ACC112 (cell line): Measurements from ENCODE around the gene JARID2.

Experiments used
- H2AFZ ChIP-seq: fragments of 200-600 bp; sonication (generic); one replicate; pipeline ENCODE4 v1.6.0; 2017; ENCODE audit warnings: antibody characterized with exemption, low read length; ENCODE audit not compliant: unreplicated experiment
- H3K27ac ChIP-seq: fragments of 200-600 bp; sonication (generic); 2 replicates; pipeline ENCODE4 v1.5.1; 2014; ENCODE audit warnings: low read depth, mild to moderate bottlenecking, antibody characterized with exemption, low read length, moderate library complexity
- H3K27me3 ChIP-seq: fragments of 200-600 bp; sonication (generic); 2 replicates; pipeline ENCODE4 v1.6.1; 2014; ENCODE audit warnings: mild to moderate bottlenecking, antibody characterized with exemption, low read length, moderate library complexity, mixed read lengths; ENCODE audit not compliant: insufficient read depth
- H3K36me3 ChIP-seq: fragments of 200-600 bp; sonication (generic); 2 replicates; pipeline ENCODE4 v1.6.1; 2016; ENCODE audit warnings: mild to moderate bottlenecking, antibody characterized with exemption, low read length, moderate library complexity, mixed read lengths; ENCODE audit not compliant: insufficient read depth
- H3K4me1 ChIP-seq: fragments of 200-600 bp; sonication (generic); one replicate; pipeline ENCODE4 v1.6.1; 2016; ENCODE audit warnings: low read length, mixed read lengths; ENCODE audit not compliant: insufficient read depth, unreplicated experiment, control insufficient read depth
- H3K4me3 ChIP-seq: fragments of 200-600 bp; sonication (generic); 2 replicates; pipeline ENCODE4 v1.5.1; 2014; ENCODE audit warnings: mild to moderate bottlenecking, low read depth, low read length
- H3K79me2 ChIP-seq: fragments of 200-600 bp; sonication (generic); one replicate; pipeline ENCODE4 v1.6.0; 2016; ENCODE audit warnings: low read length; ENCODE audit not compliant: control insufficient read depth, unreplicated experiment, insufficient read depth

Gene JARID2

DNA sequence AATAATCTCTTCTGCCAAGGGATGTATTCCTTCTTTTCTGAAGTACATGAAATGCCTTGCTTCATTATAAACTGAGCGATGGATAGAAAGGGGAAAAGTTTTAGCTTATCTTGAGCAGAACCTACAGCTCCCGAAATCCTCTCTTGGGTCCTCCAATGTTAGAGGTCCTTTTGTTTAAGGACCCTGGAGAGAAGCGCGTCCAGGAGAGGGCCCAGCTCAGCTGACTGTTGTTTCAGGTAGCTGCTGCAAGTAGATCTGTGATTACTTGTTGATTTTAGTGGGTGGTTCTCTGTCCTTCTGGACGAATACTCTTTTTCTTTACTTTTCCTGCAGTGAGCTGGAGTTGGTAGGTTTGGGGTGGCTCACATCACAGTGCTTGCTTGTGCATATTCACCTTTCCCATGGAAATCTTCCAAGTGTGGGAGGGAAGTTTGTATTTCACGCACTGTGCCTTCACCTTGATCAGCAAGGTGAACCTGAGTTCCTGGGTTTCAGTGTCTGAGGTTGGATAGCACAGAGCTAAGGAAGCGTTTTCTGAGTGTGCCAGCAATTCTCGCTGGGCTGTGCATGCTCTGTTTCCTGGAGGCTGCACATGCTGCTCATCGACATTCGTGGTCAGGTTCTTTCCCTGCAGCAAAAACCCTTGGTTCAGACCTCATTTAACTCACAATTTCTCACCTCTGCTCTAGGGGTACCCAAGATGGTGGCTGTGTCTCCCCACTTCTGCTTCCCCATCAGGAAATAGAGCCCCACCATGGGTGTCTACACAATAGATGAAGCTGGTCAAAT lies 176.3 kb downstream of the JARID2 start:
- Histone ChIP-seq H2AFZ (no peak overlapping the region), H3K36me3 (peaks cover 21% of the 10 kb centered on the region), H3K79me2 (peaks cover 11% of the 10 kb centered on the region), H3K4me1 (no peaks in the 10 kb centered on the region), H3K4me3 (no peak overlapping the region), H3K27me3 (no peaks in the 10 kb centered on the region), H3K27ac (no peak overlapping the region)

GRCh38 chr6:15423286-15423993 lies 177.6 kb downstream of the JARID2 start:
- Histone ChIP-seq H3K4me1 (no peaks in the 10 kb centered on the region), H3K4me3 (no peak overlapping the region), H3K27ac (no peak overlapping the region), H3K27me3 (no peaks in the 10 kb centered on the region), H3K79me2 (peaks cover 11% of the 10 kb centered on the region), H2AFZ (no peak overlapping the region), H3K36me3 (peaks cover 20% of the 10 kb centered on the region)

DNA sequence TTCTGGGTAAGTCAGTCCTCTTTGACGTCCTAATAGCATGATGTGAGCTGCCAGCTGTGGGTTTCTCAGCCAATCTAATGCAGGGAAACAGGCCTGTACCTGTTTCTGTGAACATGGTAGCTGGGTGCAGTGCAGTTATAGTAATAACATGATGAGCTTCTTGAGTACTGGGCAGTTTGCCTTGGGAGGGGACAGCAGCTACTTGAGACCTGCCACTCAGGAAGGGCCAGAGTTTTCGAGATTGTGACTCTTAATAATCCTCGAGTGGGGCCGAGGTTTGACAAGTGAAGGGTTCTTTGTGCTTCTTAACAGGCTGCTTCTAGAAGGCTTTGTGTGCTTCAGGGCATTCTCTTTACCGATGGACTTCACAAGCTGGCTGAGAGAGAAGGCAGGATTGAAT lies 180.1 kb downstream of the JARID2 start:
- Histone ChIP-seq H2AFZ (no peak overlapping the region), H3K4me3 (no peak overlapping the region), H3K79me2 (peaks cover 10% of the 10 kb centered on the region), H3K36me3 (peaks cover 2% of the 10 kb centered on the region; the same call in 1 of the 2 replicates), H3K27me3 (no peaks in the 10 kb centered on the region), H3K27ac (no peak overlapping the region), H3K4me1 (peaks cover 16% of the 10 kb centered on the region)

- no peak overlapping the region for H3K4me3 ChIP-seq
- H3K4me1 ChIP-seq, result peaks cover 21% of the 10 kb centered on the region
- H3K27me3 ChIP-seq, result no peaks in the 10 kb centered on the region
- H3K27ac ChIP-seq, result no peak overlapping the region
- H3K79me2 ChIP-seq, result peaks cover 12% of the 10 kb centered on the region
- H2AFZ ChIP-seq, result no peak overlapping the region
- H3K36me3 ChIP-seq, result no peaks in the 10 kb centered on the region
Observed at GRCh38 chr6:15426395-15426794, 180.5 kb downstream of the JARID2 start.

DNA sequence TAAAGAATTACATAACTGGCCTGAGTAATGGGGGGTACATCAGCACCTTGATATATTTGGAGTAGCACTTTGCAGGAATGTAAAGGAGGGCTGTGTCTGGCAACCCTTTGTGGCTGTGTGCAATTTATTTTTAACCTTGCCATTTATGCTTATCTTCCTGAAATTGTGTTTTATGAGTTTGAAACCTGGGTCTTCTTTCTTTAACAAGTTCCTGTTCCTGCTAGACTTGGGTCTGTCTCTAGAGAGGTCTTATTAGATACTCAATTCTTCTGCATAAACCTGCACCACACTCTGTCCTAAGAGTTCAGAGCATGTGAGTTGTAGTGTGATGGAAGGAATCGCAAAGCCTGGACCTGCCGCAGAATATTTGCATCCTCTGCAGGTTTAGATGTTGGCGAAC lies 181.0 kb downstream of the JARID2 start:
- H3K4me3 ChIP-seq, result no peak overlapping the region
- peaks cover 26% of the 10 kb centered on the region for H3K4me1 ChIP-seq
- no peaks in the 10 kb centered on the region for H3K36me3 ChIP-seq
- no peak overlapping the region for H2AFZ ChIP-seq
- H3K79me2 ChIP-seq, result peaks cover 14% of the 10 kb centered on the region
- no peak overlapping the region for H3K27ac ChIP-seq
- no peaks in the 10 kb centered on the region for H3K27me3 ChIP-seq

DNA sequence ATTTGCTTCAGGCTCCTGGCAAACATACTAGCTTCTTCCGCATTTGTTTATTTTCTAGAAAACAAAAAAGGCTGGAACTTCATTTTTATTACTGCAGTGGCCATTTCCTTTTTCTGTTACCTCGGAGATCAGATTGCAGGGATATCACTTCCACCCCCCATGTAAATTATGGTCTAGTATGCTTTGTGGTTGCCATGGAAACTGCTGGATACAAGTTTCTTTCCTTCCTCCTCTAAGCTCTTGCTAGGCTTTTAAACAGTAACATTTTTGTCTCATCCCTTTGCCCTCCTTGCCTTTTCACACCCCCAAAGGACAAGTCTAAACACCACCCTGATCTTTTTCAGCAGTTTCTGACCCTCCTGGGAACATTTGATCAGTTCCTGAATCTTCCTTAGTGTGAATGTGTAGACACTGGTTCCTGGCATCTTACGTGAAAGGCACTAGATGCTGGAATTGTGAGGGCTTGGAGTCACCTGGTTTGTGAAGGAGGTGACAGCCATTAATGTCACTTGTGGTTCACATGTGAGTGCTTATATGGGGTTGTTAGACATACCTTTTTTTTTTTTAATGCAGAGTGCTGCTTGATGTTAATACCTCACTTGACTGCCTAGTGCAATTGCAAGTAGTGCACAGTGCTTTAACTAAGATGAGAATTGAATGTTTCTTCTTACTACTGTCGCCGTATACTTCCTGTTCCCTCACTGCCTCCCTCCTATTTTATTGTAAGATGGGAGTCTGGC lies 181.6 kb downstream of the JARID2 start:
- no peaks in the 10 kb centered on the region for H3K27me3 ChIP-seq
- H3K36me3 ChIP-seq, result no peaks in the 10 kb centered on the region
- H3K79me2 ChIP-seq, result peaks cover 14% of the 10 kb centered on the region
- no peak overlapping the region for H3K27ac ChIP-seq
- H3K4me1 ChIP-seq, result peaks cover 26% of the 10 kb centered on the region
- no peak overlapping the region for H3K4me3 ChIP-seq
- no peak overlapping the region for H2AFZ ChIP-seq

GRCh38 chr6:15429141-15430110 lies 183.6 kb downstream of the JARID2 start:
- Histone ChIP-seq H3K4me3 (no peak overlapping the region), H3K27ac (peak overlapping the region; percentile 55), H3K36me3 (no peaks in the 10 kb centered on the region), H3K4me1 (peaks cover 26% of the 10 kb centered on the region), H3K79me2 (peaks cover 17% of the 10 kb centered on the region), H3K27me3 (no peaks in the 10 kb centered on the region), H2AFZ (no peak overlapping the region)

- H3K79me2 ChIP-seq, result peaks cover 20% of the 10 kb centered on the region
- H3K4me3 ChIP-seq, result no peak overlapping the region
- no peaks in the 10 kb centered on the region for H3K27me3 ChIP-seq
- peak overlapping the region; percentile 55 for H3K27ac ChIP-seq
- no peak overlapping the region for H2AFZ ChIP-seq
- H3K4me1 ChIP-seq, result peaks cover 26% of the 10 kb centered on the region
- H3K36me3 ChIP-seq, result peaks cover 6% of the 10 kb centered on the region; the same call in 1 of the 2 replicates
Observed at GRCh38 chr6:15430186-15430585, 184.3 kb downstream of the JARID2 start.

- peaks cover 26% of the 10 kb centered on the region for H3K4me1 ChIP-seq
- no peaks in the 10 kb centered on the region for H3K27me3 ChIP-seq
- H3K36me3 ChIP-seq, result peaks cover 7% of the 10 kb centered on the region; the same call in 1 of the 2 replicates
- peak overlapping the region; percentile 4; the same call in 1 of the 2 replicates for H3K27ac ChIP-seq
- H3K79me2 ChIP-seq, result peaks cover 20% of the 10 kb centered on the region
- H3K4me3 ChIP-seq, result no peak overlapping the region
- no peak overlapping the region for H2AFZ ChIP-seq
Observed at GRCh38 chr6:15430931-15431405, 185.1 kb downstream of the JARID2 start.
